NCI-H510A (cell line): ENCODE measurements around the gene PSAP.

ENCODE experiments used
- DNase-seq: peaks from one replicate; lab custom pipeline; 2025; lab: John Stamatoyannopoulos, UW

PSAP gene

GRCh38 chr10:71825217-71825616 is 25.8 kb downstream of the PSAP start:
- DNase-seq, result no peak

GRCh38 chr10:71824333-71824732 is 26.7 kb downstream of the PSAP start:
- DNase-seq, result no peak

GRCh38 chr10:71823356-71823755 is 27.7 kb downstream of the PSAP start:
- no peak for DNase-seq

- no peak for DNase-seq
These were observed 28.9 kb downstream of the PSAP start for GRCh38 chr10:71821909-71822763.

- DNase-seq, result no peak
These were observed 30.1 kb downstream of the PSAP start for GRCh38 chr10:71820966-71821365.

- DNase-seq, result no peak
These were observed 31.1 kb downstream of the PSAP start for GRCh38 chr10:71819985-71820384.

- DNase-seq, result no peak
These were observed 31.6 kb downstream of the PSAP start for GRCh38 chr10:71819441-71819861.

- no peak for DNase-seq
These were observed 32.3 kb downstream of the PSAP start for GRCh38 chr10:71818674-71819260.

- DNase-seq, result no peak
These were observed 33.0 kb downstream of the PSAP start for GRCh38 chr10:71817831-71818655.

- no peak for DNase-seq
These were observed 34.0 kb downstream of the PSAP start for GRCh38 chr10:71816936-71817618.

GRCh38 chr10:71816421-71816851 is 34.6 kb downstream of the PSAP start:
- DNase-seq, result no peak

- DNase-seq, result no peak
These were observed 35.4 kb downstream of the PSAP start for GRCh38 chr10:71815515-71816130.

- no peak for DNase-seq
These were observed 36.1 kb downstream of the PSAP start for GRCh38 chr10:71814922-71815411.

- DNase-seq, result no peak
These were observed 38.0 kb downstream of the PSAP start for GRCh38 chr10:71812913-71813590.

GRCh38 chr10:71812016-71812912 is 38.8 kb downstream of the PSAP start:
- no peak for DNase-seq

- DNase-seq, result no peak
These were observed 39.7 kb downstream of the PSAP start for GRCh38 chr10:71811351-71811750.

- no peak for DNase-seq
These were observed 40.9 kb downstream of the PSAP start for GRCh38 chr10:71810048-71810750.

GRCh38 chr10:71809628-71810027 is 41.4 kb downstream of the PSAP start:
- no peak for DNase-seq
